ENCODE measurements around the gene MCF2L.

MCF2L gene

GRCh38 chr13:112968910-112969691 lies at the start of gene MCF2L:
Gene MCF2L (plus strand): TSS chr13:112969214. CDS start chr13:112969380, 166 bp downstream.
- TF ChIP-seq JUND (IDR thresholded peaks at IDR 0.05; ENCODE audit: low read depth): no peak
- in situ Hi-C loops (cut with HindIII; ENCODE audit: low pct_unique_long_range_greater_than_20kb, low sequenced_read_pairs): no loop called here
- DNase-seq (ENCODE audit: low read depth in 1 of 2, low spot score in 1 of 2): peak; percentile 64 to 77

- DNase-seq (ENCODE audit: low read depth in 1 of 2, low spot score in 1 of 2): no peak
Observed at GRCh38 chr13:112923962-112924361, 45.1 kb upstream of the MCF2L start.

GRCh38 chr13:112924365-112924764 lies 44.6 kb upstream of the MCF2L start:
- TF ChIP-seq JUND (IDR thresholded peaks at IDR 0.05; ENCODE audit: low read depth): no peak
- in situ Hi-C loops (cut with HindIII; ENCODE audit: low pct_unique_long_range_greater_than_20kb, low sequenced_read_pairs): no loop called here
- no peak for DNase-seq (ENCODE audit: low read depth in 1 of 2, low spot score in 1 of 2)

More at GRCh38 chr13:112923962-112924361, 45.1 kb upstream of the MCF2L start:
- no peak for TF ChIP-seq JUND (IDR thresholded peaks at IDR 0.05; ENCODE audit: low read depth)
- in situ Hi-C loops (cut with HindIII; ENCODE audit: low pct_unique_long_range_greater_than_20kb, low sequenced_read_pairs): no loop called here

GRCh38 chr13:112926003-112926402 lies 43.0 kb upstream of the MCF2L start:
- no peak for DNase-seq (ENCODE audit: low read depth in 1 of 2, low spot score in 1 of 2)
- in situ Hi-C loops (cut with HindIII; ENCODE audit: low pct_unique_long_range_greater_than_20kb, low sequenced_read_pairs): no loop called here
- no peak for TF ChIP-seq JUND (IDR thresholded peaks at IDR 0.05; ENCODE audit: low read depth)

DNA sequence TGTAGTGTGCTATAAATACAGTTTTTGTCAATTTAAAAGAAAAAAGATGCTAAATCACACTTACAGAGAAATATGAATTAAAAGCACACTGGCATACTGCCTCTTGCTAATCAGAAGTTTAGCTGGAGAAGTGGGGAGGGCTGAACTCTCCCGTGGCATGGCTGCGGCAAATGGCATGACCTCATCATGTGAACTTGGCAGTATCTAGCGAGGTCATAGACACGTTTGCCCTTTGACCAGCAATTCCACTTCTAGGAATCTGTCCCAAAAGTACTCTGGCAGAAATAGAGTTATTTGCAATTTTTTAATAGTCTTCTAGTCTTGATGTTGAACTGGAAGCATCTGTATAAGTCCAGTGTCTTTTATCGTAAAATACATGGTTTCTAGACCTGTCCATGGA lies 42.0 kb upstream of the MCF2L start:
- DNase-seq (ENCODE audit: low read depth in 1 of 2, low spot score in 1 of 2): no peak
- TF ChIP-seq JUND (IDR thresholded peaks at IDR 0.05; ENCODE audit: low read depth): no peak
- in situ Hi-C loops (cut with HindIII; ENCODE audit: low pct_unique_long_range_greater_than_20kb, low sequenced_read_pairs): no loop called here

- TF ChIP-seq JUND (IDR thresholded peaks at IDR 0.05; ENCODE audit: low read depth): no peak
- no peak for DNase-seq (ENCODE audit: low read depth in 1 of 2, low spot score in 1 of 2)
- in situ Hi-C loops (cut with HindIII; ENCODE audit: low pct_unique_long_range_greater_than_20kb, low sequenced_read_pairs): no loop called here
Observed at GRCh38 chr13:112928020-112928971, 40.7 kb upstream of the MCF2L start.

DNA sequence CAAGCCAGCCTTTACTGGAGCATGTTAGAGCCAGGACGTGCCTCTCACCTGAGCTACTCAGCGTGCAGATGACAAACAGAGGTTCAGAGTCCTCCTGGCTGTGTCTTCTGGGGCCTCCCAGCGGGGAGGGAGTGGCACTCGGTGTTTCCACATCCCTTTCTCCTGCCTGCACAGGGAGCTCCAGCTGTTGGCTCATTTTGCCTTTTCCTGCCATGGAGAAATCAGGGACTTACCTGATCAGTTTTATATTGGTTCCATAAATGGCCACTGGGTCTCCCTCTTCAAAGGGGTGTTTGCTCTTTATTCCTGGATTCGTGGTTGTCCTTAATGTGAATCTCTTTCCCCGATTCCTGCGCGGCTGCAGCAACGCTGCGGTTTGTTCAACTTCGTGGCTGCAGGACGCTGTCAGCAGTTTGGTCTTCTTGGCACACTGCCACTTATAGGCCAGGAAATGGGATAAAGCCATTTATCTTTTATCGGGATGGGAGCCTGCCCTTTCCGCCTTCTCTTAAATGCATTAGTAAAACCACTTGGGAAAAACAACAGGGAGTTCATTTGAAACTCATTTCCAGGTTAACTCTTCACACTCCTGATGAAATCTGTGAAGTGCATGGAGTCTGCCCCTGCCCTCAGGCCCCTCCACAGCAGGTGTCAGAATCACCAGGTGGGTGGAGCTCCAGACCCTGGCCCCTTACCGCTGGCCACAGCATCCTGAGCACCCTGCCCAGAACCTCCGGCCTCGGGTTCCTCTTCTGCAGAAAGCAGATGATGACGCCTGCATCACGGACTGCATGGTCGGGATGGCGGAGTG lies 39.8 kb upstream of the MCF2L start:
- in situ Hi-C loops (cut with HindIII; ENCODE audit: low pct_unique_long_range_greater_than_20kb, low sequenced_read_pairs): no loop called here
- DNase-seq (ENCODE audit: low read depth in 1 of 2, low spot score in 1 of 2): no peak
- TF ChIP-seq JUND (IDR thresholded peaks at IDR 0.05; ENCODE audit: low read depth): no peak

GRCh38 chr13:112929783-112930055 lies 39.3 kb upstream of the MCF2L start:
- in situ Hi-C loops (cut with HindIII; ENCODE audit: low pct_unique_long_range_greater_than_20kb, low sequenced_read_pairs): no loop called here
- no peak for DNase-seq (ENCODE audit: low read depth in 1 of 2, low spot score in 1 of 2)
- no peak for TF ChIP-seq JUND (IDR thresholded peaks at IDR 0.05; ENCODE audit: low read depth)

DNA sequence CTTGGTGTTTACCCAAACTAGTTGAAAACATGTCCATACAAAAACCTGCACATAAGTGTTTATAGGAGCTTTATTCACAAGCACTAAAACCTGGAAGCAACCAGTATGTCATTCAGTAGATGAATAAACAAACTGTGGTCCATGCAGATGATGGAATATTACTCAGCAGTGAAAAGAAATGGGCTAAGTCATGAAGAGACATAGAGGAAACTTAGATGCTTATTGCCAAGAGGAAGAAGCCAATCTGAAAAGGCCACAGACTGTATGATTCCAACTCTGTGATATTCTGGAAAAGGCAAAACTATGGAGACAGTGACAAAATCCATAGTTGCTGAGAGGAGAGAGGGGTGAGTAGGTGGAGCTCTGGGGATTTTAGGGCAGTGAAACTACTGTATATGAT lies 38.8 kb upstream of the MCF2L start:
- no peak for TF ChIP-seq JUND (IDR thresholded peaks at IDR 0.05; ENCODE audit: low read depth)
- DNase-seq (ENCODE audit: low read depth in 1 of 2, low spot score in 1 of 2): no peak
- in situ Hi-C loops (cut with HindIII; ENCODE audit: low pct_unique_long_range_greater_than_20kb, low sequenced_read_pairs): no loop called here

DNA sequence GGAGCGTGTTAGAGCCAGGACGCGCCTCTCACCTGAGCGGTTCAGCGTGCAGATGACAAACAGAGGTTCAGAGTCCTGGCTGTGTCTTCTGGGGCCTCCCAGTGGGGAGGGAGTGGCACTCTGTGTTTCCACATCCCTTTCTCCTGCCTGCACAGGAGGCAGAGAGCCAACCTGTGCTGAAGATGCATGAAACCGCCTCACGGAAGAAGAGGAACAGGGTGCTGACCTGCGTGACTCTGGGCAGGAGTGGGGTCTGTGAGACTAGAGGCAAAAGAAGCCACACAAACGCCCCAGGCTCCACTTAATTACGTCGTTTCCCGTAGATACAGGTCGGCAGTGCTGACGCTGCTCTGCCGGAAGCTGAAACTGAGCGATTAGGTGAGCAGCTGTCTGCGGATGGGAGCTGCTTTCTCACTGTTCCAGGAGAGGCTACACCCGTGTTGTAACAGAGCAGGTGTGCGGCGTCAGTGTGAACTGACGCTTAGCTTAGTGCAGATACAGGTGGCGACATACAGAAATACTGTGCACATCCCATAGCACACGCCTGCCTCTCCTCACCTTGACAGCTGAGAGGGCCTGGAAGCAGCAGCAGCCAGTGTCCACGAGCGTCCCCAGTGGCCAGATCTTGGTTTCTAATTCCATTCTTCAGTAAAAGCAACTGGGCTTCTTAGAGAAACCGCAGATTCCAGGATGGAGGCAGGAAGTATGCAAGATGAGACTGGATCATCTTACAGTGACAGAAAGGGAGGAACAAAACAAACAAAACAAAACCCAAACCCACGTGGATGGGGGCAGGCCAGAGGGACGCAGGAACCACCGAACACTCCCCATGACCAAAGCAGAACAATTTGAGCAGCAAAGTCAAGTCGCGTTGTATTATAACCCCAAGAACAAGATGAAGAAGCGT lies 37.7 kb upstream of the MCF2L start:
- no peak for TF ChIP-seq JUND (IDR thresholded peaks at IDR 0.05; ENCODE audit: low read depth)
- peak; percentile 79 to 83 for DNase-seq (ENCODE audit: low read depth in 1 of 2, low spot score in 1 of 2)
- in situ Hi-C loops (cut with HindIII; ENCODE audit: low pct_unique_long_range_greater_than_20kb, low sequenced_read_pairs): no loop called here

DNA sequence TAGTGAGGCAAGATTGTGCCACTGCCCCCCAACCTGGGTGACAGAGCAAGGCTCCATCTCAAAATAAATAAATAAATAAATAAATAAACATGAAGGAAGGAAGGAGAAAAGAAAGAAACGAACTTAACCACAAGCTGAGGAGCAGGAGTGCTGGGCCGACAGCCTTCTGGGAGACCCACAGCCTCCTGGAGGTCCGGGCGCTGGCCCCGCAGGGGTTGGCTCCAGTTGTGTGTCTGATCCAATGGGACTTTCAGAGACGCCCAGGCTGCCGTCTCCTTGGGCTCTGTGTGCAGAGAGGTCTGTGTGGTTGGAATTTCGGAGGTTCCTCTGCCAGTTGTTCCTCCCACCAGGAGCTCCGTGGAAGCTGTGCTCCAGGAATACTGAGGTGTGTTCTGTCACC lies 36.0 kb upstream of the MCF2L start:
- TF ChIP-seq JUND (IDR thresholded peaks at IDR 0.05; ENCODE audit: low read depth): no peak
- DNase-seq (ENCODE audit: low read depth in 1 of 2, low spot score in 1 of 2): no peak
- in situ Hi-C loops (cut with HindIII; ENCODE audit: low pct_unique_long_range_greater_than_20kb, low sequenced_read_pairs): no loop called here

DNA sequence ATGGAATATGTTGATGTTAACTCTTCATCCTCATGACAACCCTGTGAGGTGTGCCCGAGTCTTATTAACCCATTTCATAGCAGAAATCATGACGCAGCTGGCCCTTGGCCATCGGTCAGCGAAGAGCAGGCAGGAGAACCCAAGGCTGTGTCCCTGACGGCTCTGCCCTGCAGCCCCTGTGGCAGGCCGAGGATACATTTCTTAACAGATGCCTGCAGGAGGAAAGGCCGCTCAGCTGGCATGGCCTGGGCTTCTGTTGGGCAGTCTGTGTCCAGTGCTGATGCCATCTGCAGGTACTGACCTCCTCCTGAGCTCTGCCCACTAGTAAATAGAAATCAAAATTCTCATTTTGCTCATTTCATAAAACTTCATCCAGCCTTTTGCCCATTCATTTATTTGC lies 35.4 kb upstream of the MCF2L start:
- DNase-seq (ENCODE audit: low read depth in 1 of 2, low spot score in 1 of 2): no peak
- no peak for TF ChIP-seq JUND (IDR thresholded peaks at IDR 0.05; ENCODE audit: low read depth)
- in situ Hi-C loops (cut with HindIII; ENCODE audit: low pct_unique_long_range_greater_than_20kb, low sequenced_read_pairs): no loop called here

All from T47D (cell line).